ENCODE measurements around the gene PRKCQ. TPM values are rescaled to one million over a fixed set of nuclear protein-coding genes. Genes with fewer than 3 reads are reported as not detected.

PRKCQ gene
- total and polyA plus RNA-seq, 2 of the 8 experiments (the other 6 are each of a cell fraction or from before 2014, with no cell fraction given) = 9.1 to 22.6 TPM

DNA sequence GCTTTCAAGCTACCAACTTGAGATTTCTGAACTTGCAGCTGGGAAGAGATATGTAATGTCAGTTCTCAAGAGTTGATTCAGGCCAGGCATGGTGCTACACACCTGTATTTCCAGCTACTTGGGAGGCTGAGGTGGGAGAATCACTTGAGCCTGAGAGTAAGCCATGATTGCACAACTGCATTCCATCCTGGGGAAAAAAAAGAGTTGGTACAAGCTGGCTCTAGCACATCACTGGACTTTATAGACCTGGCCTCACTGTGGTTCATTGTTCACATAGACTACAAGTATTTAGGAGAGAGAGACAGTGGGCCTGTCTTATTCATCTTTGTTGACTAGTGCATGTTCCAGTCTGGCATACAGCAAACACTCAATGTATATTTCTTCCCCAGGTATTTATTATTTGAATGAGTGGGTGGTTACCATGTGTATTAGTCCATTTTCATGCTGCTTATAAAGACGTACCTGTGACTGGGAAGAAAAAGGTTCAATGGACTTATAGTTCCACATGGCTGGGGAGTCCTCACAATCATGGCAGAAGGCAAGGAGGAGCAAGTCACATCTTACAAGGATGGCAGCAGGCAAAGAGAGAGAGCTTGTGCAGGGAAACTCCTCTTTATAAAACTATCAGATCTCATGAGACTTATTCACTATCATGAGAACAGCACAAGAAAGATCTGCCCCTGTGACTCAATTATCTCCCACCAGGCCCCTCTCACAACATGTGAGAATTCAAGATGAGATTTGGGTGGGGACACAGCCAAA, 200.9 kb downstream of the PRKCQ start (continued):
- no peak for TF ChIP-seq BRCA1 (IDR thresholded peaks at IDR 0.05; ENCODE audit: low read depth, low read length)
- TF ChIP-seq SP1 (IDR thresholded peaks at IDR 0.05; ENCODE audit: low read depth, low read length) = no peak
- no peak for TF ChIP-seq HDAC6 (IDR thresholded peaks at IDR 0.05; ENCODE audit: low read depth, low read length)
- TF ChIP-seq EP300 (IDR thresholded peaks at IDR 0.05; ENCODE audit: borderline replicate concordance in 1 of 2, low read depth in 2 of 2, low read length in 2 of 2) = no peak
